GM21526 (cell line): ENCODE measurements around the gene MTAP.
A peak's percentile ranks its signal among the peaks of the same experiment; 100 is the strongest.

ENCODE experiments used
- ATAC-seq: cut with Tn5 transposase; IDR thresholded peaks from one replicate; pipeline ENCODE4 v1.9.1; 2021; ENCODE audit warnings: moderate library complexity; ENCODE audit not compliant: unreplicated experiment, low FRiP score

The MTAP gene

DNA sequence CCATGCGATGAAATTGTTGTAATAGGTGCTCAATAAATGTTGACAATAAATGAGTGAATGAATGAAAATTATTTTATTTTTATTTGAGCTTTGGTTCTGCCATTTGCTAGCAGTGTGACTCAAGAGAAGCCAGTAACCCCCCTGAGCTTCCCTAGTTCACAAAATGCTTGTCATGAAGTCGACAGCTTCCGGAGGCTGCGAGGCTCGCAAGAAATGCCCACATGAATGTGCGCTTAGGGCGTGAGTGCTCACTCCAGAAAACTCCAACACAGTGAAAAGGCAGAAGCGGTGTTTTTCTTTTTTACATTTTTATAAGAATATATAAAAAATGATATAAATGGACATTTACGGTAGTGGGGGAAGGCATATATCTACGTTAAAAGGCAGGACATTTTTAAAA is 165.3 kb downstream of the MTAP start:
- ATAC-seq: no peak

DNA sequence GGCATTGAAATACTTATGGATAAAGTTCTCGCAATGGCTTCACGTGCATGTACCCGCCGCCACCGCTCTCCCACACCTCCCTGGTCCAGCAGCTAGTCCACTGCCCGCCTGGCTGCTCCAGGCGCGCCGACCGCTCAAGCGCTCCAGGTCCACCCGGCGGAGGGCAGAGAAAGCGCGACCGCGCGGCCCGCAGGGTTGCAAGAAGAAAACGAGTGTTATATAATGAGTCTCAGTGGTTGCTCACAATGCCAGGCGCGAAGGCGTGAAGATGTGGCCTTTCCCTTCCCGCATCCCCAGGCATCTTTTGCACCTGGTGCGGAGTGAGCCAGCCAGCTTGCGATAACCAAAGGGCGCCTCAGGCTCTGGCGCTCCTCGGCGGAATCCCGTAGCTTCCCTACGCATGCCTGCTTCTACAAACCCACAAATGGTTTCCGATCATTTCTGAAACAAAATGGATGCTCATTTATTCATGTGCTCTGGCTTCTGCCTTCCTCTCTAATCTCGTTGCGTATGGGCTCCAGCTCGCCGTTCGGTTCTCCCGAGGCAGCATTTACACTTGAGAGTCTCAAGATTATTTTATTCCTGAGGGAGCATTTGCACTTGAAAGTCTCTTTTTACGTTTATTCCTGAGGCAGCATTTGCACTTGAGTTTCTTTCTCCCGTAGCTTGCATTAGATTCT is 166.0 kb downstream of the MTAP start:
- ATAC-seq: no peak

DNA sequence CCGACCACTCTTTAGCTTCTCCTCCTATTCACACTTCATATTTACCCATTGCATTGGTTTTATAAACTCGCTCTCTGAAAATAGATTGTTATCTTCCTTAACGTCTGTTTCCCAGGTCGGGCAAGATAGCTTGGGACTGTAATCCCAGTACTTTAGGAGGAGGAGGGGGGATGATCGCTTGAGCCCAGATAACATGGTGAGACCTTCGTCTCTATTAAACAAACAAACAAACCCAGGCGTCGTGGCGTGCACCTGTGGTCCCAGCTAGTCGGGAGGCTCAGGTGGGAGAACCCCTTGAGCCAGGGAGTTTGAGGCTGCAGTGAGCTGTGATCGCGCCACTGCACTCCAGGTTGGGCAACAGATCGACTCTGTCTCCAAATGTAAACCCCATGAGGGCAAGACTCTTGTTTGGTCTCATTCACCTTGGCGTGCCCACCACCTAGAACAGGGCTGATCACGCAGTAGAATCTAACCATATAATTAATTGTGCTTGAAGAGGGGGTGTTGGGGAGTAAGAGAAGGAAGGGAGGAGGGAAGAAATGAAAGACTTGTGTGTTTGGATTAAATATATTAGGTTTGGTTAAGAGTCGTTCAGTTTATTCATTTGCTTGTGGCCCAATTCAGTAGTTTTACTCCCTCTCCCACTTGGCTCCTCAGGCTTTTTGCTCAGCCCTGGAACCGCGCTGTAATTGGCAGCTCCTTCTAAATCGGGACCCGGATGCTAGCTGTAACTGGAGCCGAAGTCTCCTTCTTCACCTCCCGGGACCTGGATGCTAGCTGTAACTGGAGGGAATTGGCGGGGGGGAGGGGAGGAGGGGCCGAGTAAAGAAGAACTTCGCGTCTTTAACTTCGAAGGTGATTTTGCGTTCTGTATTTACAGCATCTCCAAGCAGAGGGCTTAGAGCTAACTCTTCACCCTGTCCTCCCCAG is 166.8 kb downstream of the MTAP start:
- no peak for ATAC-seq

DNA sequence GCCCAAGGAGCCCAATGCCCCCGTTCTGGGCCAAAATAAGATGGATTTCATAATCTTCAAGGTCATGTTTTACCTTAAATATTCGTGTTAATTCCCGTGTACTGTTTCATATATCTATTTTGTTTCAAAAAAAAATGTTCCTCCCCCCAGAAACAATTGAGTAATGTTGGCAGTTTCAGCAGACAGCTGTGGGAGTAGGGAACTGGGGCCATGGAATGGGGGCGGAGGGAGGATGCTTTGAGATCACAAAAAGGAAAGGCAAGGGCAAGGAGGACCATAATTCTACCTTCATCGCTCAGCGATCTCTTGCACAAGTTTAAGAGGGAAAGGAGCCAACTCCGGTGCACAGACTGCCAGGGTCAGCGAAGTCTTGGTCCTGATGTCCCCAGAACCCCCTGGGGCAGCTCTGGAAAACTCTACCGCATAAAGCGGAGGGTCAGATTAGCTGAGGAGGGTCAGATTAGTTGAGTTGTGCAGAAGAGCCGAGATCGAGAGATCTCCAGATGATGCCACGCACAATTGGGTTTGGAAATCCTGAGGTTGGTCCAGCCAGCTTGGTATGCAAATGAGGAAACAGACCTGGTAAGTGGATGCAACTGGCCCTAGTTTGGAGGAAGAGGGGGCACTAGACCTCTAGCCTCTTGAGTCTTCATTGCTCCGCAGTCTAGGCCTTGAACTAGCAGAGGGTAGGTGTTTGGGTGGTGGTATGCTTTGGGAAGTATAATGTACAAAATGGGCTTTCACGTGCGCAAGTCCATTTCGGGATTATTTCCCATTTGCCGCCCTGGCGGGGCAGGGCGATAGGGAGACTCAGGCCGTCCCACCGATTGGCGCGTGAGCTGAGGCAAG is 167.7 kb downstream of the MTAP start:
- no peak for ATAC-seq

DNA sequence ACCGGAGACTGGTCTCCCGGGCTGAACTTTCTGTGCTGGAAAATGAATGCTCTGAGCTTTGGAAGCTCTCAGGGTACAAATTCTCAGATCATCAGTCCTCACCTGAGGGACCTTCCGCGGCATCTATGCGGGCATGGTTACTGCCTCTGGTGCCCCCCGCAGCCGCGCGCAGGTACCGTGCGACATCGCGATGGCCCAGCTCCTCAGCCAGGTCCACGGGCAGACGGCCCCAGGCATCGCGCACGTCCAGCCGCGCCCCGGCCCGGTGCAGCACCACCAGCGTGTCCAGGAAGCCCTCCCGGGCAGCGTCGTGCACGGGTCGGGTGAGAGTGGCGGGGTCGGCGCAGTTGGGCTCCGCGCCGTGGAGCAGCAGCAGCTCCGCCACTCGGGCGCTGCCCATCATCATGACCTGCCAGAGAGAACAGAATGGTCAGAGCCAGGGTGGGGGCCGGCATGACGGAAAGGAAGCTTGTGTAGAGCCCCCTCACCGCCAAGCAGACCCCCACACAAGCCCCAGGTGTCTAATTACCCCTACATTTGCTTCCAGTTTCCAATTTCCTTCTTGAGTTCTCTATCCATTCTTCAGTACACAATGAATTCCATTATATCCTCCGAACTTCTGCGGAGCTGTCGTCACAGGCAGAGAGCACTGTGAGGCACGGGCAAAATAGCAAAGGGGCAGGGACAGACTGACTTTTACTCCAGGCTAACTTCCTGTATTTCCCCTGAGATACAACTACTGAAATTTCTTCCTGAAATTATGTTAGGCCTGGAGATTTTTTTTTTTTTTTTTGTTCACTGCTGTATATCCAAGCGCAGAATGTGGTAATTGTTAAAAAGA is 168.6 kb downstream of the MTAP start:
- no peak for ATAC-seq

DNA sequence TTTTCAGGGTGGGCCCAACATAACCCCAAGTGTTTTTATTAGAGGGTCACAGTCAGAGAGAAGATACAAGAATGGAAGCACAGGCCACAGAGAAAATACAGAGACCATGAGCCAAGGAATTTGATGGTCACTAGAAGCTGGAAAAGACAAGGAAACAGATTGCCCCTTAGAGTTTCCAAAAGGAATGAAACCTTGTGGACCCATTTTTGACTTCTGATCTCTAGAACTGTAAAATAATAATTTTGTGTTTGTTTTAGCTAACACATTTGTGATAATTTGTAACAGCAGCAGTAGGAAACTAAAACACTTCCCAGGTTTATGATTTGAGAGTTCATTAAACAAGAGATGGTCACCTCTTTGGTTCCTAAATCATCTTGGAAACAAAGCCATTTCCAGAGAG is 169.9 kb downstream of the MTAP start:
- no peak for ATAC-seq

DNA sequence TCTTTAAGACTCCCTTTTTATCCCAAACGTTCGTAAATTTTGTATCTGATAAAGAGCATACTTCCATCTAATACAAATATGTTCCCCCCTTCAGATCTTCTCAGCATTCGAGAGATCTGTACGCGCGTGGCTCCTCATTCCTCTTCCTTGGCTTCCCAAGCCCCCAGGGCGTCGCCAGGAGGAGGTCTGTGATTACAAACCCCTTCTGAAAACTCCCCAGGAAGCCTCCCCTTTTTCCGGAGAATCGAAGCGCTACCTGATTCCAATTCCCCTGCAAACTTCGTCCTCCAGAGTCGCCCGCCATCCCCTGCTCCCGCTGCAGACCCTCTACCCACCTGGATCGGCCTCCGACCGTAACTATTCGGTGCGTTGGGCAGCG is 171.9 kb downstream of the MTAP start:
- no peak for ATAC-seq

DNA sequence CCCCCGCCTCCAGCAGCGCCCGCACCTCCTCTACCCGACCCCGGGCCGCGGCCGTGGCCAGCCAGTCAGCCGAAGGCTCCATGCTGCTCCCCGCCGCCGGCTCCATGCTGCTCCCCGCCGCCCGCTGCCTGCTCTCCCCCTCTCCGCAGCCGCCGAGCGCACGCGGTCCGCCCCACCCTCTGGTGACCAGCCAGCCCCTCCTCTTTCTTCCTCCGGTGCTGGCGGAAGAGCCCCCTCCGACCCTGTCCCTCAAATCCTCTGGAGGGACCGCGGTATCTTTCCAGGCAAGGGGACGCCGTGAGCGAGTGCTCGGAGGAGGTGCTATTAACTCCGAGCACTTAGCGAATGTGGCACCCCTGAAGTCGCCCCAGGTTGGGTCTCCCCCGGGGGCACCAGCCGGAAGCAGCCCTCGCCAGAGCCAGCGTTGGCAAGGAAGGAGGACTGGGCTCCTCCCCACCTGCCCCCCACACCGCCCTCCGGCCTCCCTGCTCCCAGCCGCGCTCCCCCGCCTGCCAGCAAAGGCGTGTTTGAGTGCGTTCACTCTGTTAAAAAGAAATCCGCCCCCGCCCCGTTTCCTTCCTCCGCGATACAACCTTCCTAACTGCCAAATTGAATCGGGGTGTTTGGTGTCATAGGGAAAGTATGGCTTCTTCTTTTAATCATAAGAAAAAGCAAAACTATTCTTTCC is 172.4 kb downstream of the MTAP start:
- peak; percentile 56 for ATAC-seq

DNA sequence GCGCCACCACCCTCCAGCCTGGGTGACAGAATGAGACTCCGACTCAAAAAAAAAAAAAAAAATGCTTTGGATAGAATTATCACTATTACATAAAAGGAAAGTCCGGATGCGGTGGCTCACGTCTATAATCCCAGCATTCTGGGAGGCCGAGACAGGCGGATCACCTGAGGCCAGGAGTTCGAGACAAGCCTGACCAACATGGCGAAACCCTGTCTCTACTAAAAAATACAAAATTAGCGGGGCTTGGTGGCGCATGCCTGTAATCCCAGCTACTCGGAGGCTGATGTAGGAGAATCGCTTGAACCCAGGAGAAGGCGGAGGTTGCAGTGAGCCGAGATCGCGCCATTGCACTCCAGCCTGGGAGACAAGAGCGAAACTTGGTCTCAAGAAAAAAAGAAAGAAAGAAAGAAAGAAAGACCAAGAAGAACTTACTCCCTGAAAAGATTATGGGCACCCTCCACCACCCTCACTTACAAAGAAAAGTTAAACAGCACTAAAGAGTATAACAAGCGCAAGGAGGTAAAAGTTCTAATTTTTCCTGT is 174.0 kb downstream of the MTAP start:
- ATAC-seq: no peak

DNA sequence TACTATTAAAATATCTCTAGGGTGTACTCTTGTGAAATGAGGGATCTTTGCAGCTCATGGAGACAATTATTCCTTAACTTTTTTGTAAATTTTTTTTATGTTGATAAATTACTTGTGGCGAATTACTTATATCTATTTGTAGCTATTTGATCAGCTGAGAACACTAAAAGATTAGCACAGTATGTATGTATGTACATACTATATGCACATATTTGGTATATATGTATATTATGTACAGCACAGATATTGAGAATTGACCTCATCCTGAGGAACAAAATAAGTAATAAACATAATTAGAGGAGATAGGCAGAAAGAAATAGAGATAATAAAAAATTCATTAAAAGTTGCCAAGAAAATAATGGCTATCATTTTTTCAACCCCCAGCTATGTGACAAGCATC is 180.0 kb downstream of the MTAP start:
- no peak for ATAC-seq

DNA sequence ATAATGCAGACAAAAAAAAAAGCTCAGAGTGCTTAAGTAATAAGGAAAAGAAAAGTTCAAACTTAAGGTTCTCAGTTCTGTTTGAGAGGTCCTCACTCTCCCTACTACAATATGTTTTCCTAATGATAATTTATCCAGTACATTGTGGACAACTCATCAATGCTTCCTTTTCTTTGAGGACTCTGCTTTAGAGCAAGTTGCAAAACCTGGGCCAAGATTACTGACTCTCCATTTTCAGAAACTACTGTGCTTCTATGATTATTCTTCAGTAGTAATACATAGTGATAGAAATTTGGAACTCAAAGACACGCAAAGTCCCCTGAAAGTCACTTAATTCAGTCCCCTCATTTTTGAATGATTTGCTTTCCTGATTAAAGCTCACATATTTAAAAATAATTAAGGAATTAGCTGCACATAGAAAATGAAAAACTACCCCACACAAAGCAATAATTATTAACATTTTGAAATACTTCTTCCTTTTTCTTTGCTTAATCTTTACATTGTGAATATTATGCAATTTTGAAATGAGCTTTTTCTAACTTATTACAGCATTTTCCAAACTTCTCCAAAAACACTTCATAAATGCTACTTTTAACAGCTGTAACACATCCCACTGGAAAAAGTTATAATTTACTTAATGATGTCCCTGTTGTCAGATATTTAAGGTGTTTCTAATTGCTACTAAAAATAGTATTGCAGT is 180.6 kb downstream of the MTAP start:
- ATAC-seq: no peak

DNA sequence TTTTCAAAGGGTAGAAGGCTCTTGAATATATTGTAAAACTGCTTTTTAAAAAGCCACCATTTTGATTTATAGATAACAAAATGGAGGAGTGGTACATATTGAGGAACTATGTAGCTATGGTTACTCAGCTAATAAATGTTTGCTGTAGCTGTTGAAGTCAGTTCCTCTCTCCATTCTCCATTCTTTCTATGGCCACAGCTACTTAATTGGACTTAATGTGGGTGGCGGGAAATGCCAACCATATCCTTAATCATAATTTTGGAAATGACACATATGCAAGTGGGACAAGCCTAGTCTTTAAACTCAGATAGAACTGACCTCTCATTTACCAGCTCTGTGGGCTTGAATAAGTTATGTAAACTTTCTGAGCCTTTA is 181.1 kb downstream of the MTAP start:
- no peak for ATAC-seq

DNA sequence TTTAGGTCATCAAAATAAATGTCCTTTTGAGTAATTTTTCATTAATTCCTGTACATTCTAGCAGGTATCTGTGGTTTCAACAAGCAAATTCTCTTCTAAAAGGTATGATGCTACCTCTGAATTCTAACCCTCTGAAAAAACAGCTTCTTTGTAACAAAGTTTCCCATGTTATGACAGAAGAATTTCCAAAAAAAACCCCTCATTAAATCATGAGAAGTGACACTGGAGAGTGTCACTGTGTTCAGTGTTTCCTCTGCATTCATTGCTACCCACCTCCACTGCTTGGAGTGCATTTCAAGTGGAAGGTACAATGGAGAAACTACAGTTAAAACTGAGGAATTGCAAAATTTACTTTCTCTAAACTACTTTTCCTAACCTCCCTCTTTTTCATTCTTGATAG is 181.7 kb downstream of the MTAP start:
- no peak for ATAC-seq

DNA sequence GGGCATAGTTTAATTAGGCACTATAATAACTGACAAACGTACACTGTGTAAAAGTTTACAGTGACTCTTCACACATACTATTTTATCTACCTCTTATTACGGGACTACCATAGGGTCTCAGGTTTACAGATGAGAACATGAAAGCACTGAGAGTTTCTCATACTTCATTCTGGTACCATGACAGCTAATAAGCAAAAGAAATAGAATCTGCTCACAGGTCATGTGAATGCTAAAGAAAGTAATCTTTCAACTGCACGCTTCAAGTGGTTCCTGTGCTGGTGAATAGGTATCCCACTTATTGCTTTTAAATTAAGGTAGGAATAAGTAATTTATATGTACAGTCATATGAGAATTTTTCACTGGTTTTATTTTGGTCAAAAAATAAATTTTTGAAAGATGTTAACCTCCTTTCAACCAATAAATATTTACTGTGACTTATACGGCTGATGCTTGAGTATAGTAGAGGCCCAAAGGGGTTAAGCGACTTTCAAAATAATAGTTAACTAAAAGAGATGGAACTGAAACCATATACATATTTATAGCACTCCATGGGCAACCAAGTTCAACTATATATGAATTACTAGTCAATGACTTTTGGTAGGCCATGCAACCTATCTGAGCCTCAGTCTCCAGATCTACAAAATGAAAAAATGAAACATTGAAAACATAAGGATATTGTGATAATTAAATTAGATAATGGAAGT is 183.7 kb downstream of the MTAP start:
- no peak for ATAC-seq
